Endothelial cell of umbilical vein (primary cell): ENCODE measurements around the gene SORCS3.

ENCODE experiments used
- CTCF ChIP-seq, 2 donors: IDR thresholded peaks; 1 replicate in 1 of 2; 2 replicates in 1 of 2; pipeline ENCODE4 v1.5.1; 2011; ENCODE audit warnings: low read length in 2 of 2, mild to moderate bottlenecking in 2 of 2, moderate library complexity in 2 of 2, control low read depth in 1 of 2, inconsistent platforms in 1 of 2, low read depth in 1 of 2; ENCODE audit not compliant: insufficient read depth in 1 of 2; ENCODE audit errors: extremely low read depth in 1 of 2
- EZH2 ChIP-seq: IDR thresholded peaks from 2 replicates; pipeline ENCODE4 v1.6.1; 2012; ENCODE audit warnings: borderline replicate concordance, low read depth, mild to moderate bottlenecking, moderate library complexity, low read length, inconsistent platforms; ENCODE audit not compliant: severe bottlenecking
- JUN ChIP-seq: IDR thresholded peaks from 2 replicates; pipeline ENCODE4 v1.6.1; 2011; ENCODE audit warnings: borderline replicate concordance, low read depth; ENCODE audit not compliant: insufficient read length, insufficient read depth
- POLR2A ChIP-seq: IDR thresholded peaks from 2 replicates; pipeline ENCODE4 v1.6.1; 2012; ENCODE audit warnings: low read depth, mild to moderate bottlenecking, control low read depth, low read length
- POLR2AphosphoS5 ChIP-seq: IDR thresholded peaks from 2 replicates; pipeline ENCODE4 v1.6.1; 2012; ENCODE audit warnings: low read depth, mild to moderate bottlenecking, control low read depth, low read length, moderate library complexity; ENCODE audit not compliant: insufficient read depth

- TF ChIP-seq CTCF (IDR thresholded peaks at IDR 0.05; ENCODE audit: extremely low read depth in 1 of 2, insufficient read depth in 1 of 2, low read depth in 1 of 2, low read length in 2 of 2) (no peak), POLR2AphosphoS5 (no peak), POLR2A (no peak), JUN (no peak), EZH2 (no peak)
These were observed 252.6 kb downstream of the SORCS3 start for GRCh38 chr10:104893701-104894100.
